ENCODE results near the gene ZFYVE9.

Gene ZFYVE9

GRCh38 chr1:52332411-52332810 lies 190.5 kb downstream of the ZFYVE9 start:
- H3K27ac Mint-ChIP-seq, result no peak overlapping the region
- no peak overlapping the region for H3K4me3 Mint-ChIP-seq
- peaks cover 2% of the 10 kb centered on the region for H3K36me3 Mint-ChIP-seq (ENCODE audit: low read depth)
- H3K9me3 Mint-ChIP-seq, result no peaks in the 10 kb centered on the region
- no peaks in the 10 kb centered on the region for H3K27me3 Mint-ChIP-seq (ENCODE audit: low read depth)
- no peak for DNase-seq (ENCODE audit: low spot score)
- H3K4me1 Mint-ChIP-seq (ENCODE audit: low read depth), result peaks cover 2% of the 10 kb centered on the region

- Mint-ChIP-seq H3K27ac (no peak overlapping the region), H3K4me3 (no peak overlapping the region), H3K36me3 (ENCODE audit: low read depth) (no peaks in the 10 kb centered on the region), H3K4me1 (ENCODE audit: low read depth) (peaks cover 2% of the 10 kb centered on the region), H3K9me3 (no peaks in the 10 kb centered on the region), H3K27me3 (ENCODE audit: low read depth) (no peaks in the 10 kb centered on the region)
- DNase-seq (ENCODE audit: low spot score), result no peak
Observed at GRCh38 chr1:52334906-52335528, 193.1 kb downstream of the ZFYVE9 start.

GRCh38 chr1:52337439-52337838 lies 195.6 kb downstream of the ZFYVE9 start:
- no peak for DNase-seq (ENCODE audit: low spot score)
- no peaks in the 10 kb centered on the region for H3K27me3 Mint-ChIP-seq (ENCODE audit: low read depth)
- H3K9me3 Mint-ChIP-seq, result no peaks in the 10 kb centered on the region
- no peaks in the 10 kb centered on the region for H3K36me3 Mint-ChIP-seq (ENCODE audit: low read depth)
- H3K4me1 Mint-ChIP-seq (ENCODE audit: low read depth), result no peaks in the 10 kb centered on the region
- no peak overlapping the region for H3K4me3 Mint-ChIP-seq
- no peak overlapping the region for H3K27ac Mint-ChIP-seq

GRCh38 chr1:52341655-52342260 lies 199.9 kb downstream of the ZFYVE9 start:
- H3K27ac Mint-ChIP-seq, result no peak overlapping the region

GRCh38 chr1:52343979-52344378 lies 202.1 kb downstream of the ZFYVE9 start:
- DNase-seq (ENCODE audit: low spot score), result no peak
- no peak overlapping the region for H3K27ac Mint-ChIP-seq
- H3K27me3 Mint-ChIP-seq (ENCODE audit: low read depth), result no peaks in the 10 kb centered on the region
- H3K9me3 Mint-ChIP-seq, result no peaks in the 10 kb centered on the region
- H3K4me1 Mint-ChIP-seq (ENCODE audit: low read depth), result no peaks in the 10 kb centered on the region
- H3K36me3 Mint-ChIP-seq (ENCODE audit: low read depth), result no peaks in the 10 kb centered on the region
- no peak overlapping the region for H3K4me3 Mint-ChIP-seq

More at GRCh38 chr1:52341655-52342260, 199.9 kb downstream of the ZFYVE9 start:
- Mint-ChIP-seq H3K27me3 (ENCODE audit: low read depth) (no peaks in the 10 kb centered on the region), H3K9me3 (no peaks in the 10 kb centered on the region), H3K4me1 (ENCODE audit: low read depth) (no peaks in the 10 kb centered on the region), H3K4me3 (no peak overlapping the region), H3K36me3 (ENCODE audit: low read depth) (no peaks in the 10 kb centered on the region)
- DNase-seq (ENCODE audit: low spot score), result no peak

- Mint-ChIP-seq H3K36me3 (ENCODE audit: low read depth) (peaks cover under 1% of the 10 kb centered on the region), H3K27ac (no peak overlapping the region), H3K4me3 (no peak overlapping the region), H3K4me1 (ENCODE audit: low read depth) (no peaks in the 10 kb centered on the region), H3K9me3 (no peaks in the 10 kb centered on the region), H3K27me3 (ENCODE audit: low read depth) (no peaks in the 10 kb centered on the region)
- DNase-seq (ENCODE audit: low spot score), result no peak
Observed at GRCh38 chr1:52345252-52345651, 203.4 kb downstream of the ZFYVE9 start.

GRCh38 chr1:52346653-52347052 lies 204.8 kb downstream of the ZFYVE9 start:
- Mint-ChIP-seq H3K36me3 (ENCODE audit: low read depth) (peaks cover 4% of the 10 kb centered on the region), H3K27ac (no peak overlapping the region), H3K9me3 (no peaks in the 10 kb centered on the region), H3K4me1 (ENCODE audit: low read depth) (no peaks in the 10 kb centered on the region), H3K27me3 (ENCODE audit: low read depth) (no peaks in the 10 kb centered on the region), H3K4me3 (no peak overlapping the region)
- no peak for DNase-seq (ENCODE audit: low spot score)

- H3K36me3 Mint-ChIP-seq (ENCODE audit: low read depth), result peaks cover 18% of the 10 kb centered on the region
- no peaks in the 10 kb centered on the region for H3K9me3 Mint-ChIP-seq
- DNase-seq (ENCODE audit: low spot score), result no peak
- no peaks in the 10 kb centered on the region for H3K27me3 Mint-ChIP-seq (ENCODE audit: low read depth)
- H3K4me3 Mint-ChIP-seq, result no peak overlapping the region
- H3K27ac Mint-ChIP-seq, result no peak overlapping the region
- H3K4me1 Mint-ChIP-seq (ENCODE audit: low read depth), result no peaks in the 10 kb centered on the region
Observed at GRCh38 chr1:52348704-52349300, 206.9 kb downstream of the ZFYVE9 start.

- H3K36me3 Mint-ChIP-seq (ENCODE audit: low read depth), result peaks cover 51% of the 10 kb centered on the region
Observed at GRCh38 chr1:52352690-52353089, 210.8 kb downstream of the ZFYVE9 start.

GRCh38 chr1:52355436-52355835 lies 213.5 kb downstream of the ZFYVE9 start:
- Mint-ChIP-seq H3K27me3 (ENCODE audit: low read depth) (no peaks in the 10 kb centered on the region), H3K9me3 (no peaks in the 10 kb centered on the region), H3K4me3 (no peak overlapping the region), H3K27ac (no peak overlapping the region), H3K36me3 (ENCODE audit: low read depth) (peaks cover 69% of the 10 kb centered on the region), H3K4me1 (ENCODE audit: low read depth) (no peaks in the 10 kb centered on the region)
- no peak for DNase-seq (ENCODE audit: low spot score)

More at GRCh38 chr1:52352690-52353089, 210.8 kb downstream of the ZFYVE9 start:
- no peaks in the 10 kb centered on the region for H3K9me3 Mint-ChIP-seq
- H3K4me3 Mint-ChIP-seq, result no peak overlapping the region
- no peak for DNase-seq (ENCODE audit: low spot score)
- no peaks in the 10 kb centered on the region for H3K27me3 Mint-ChIP-seq (ENCODE audit: low read depth)
- no peaks in the 10 kb centered on the region for H3K4me1 Mint-ChIP-seq (ENCODE audit: low read depth)
- no peak overlapping the region for H3K27ac Mint-ChIP-seq

- no peaks in the 10 kb centered on the region for H3K9me3 Mint-ChIP-seq
- no peak overlapping the region for H3K4me3 Mint-ChIP-seq
- no peaks in the 10 kb centered on the region for H3K27me3 Mint-ChIP-seq (ENCODE audit: low read depth)
- DNase-seq (ENCODE audit: low spot score), result no peak
- H3K4me1 Mint-ChIP-seq (ENCODE audit: low read depth), result no peaks in the 10 kb centered on the region
- no peak overlapping the region for H3K27ac Mint-ChIP-seq
- peaks cover 70% of the 10 kb centered on the region for H3K36me3 Mint-ChIP-seq (ENCODE audit: low read depth)
Observed at GRCh38 chr1:52355847-52356505, 214.1 kb downstream of the ZFYVE9 start.

GRCh38 chr1:52356818-52357355 lies 215.0 kb downstream of the ZFYVE9 start:
- Mint-ChIP-seq H3K4me1 (ENCODE audit: low read depth) (no peaks in the 10 kb centered on the region), H3K36me3 (ENCODE audit: low read depth) (peaks cover 79% of the 10 kb centered on the region), H3K4me3 (no peak overlapping the region), H3K9me3 (no peaks in the 10 kb centered on the region), H3K27ac (no peak overlapping the region), H3K27me3 (ENCODE audit: low read depth) (no peaks in the 10 kb centered on the region)
- DNase-seq (ENCODE audit: low spot score), result no peak

GRCh38 chr1:52357397-52357796 lies 215.5 kb downstream of the ZFYVE9 start:
- no peaks in the 10 kb centered on the region for H3K9me3 Mint-ChIP-seq
- no peak overlapping the region for H3K4me3 Mint-ChIP-seq
- H3K27me3 Mint-ChIP-seq (ENCODE audit: low read depth), result no peaks in the 10 kb centered on the region
- no peak for DNase-seq (ENCODE audit: low spot score)
- H3K27ac Mint-ChIP-seq, result no peak overlapping the region
- H3K4me1 Mint-ChIP-seq (ENCODE audit: low read depth), result no peaks in the 10 kb centered on the region
- H3K36me3 Mint-ChIP-seq (ENCODE audit: low read depth), result peaks cover 77% of the 10 kb centered on the region
